SK-N-SH treated with all-trans-retinoic acid at 6 μM for 48 hours (cell line): Measurements from ENCODE around the gene TDRD9.

ENCODE experiments used
- ATAC-seq: fragments of 200-7000 bp; cut with Tn5 transposase; 3 replicates; pipeline ENCODE4 v1.9.1; 2020; ENCODE audit warnings: mild to moderate bottlenecking, moderate library complexity
- ARNTL ChIP-seq: fragments of 450-650 bp; formaldehyde crosslinking; IDR thresholded peaks from 2 replicates; pipeline ENCODE4 v1.5.0; 2020; ENCODE audit warnings: low read depth, mild to moderate bottlenecking, moderate library complexity, borderline replicate concordance
- BACH2 ChIP-seq: fragments of 250-450 bp; sonication (Bioruptor Pico); IDR thresholded peaks from 2 replicates; pipeline ENCODE4 v1.9.0; 2021; ENCODE audit warnings: mild to moderate bottlenecking, borderline replicate concordance
- CREB5 ChIP-seq: fragments of 250-450 bp; sonication (Bioruptor Pico); IDR thresholded peaks from 2 replicates; pipeline ENCODE4 v1.5.1; 2020; ENCODE audit warnings: low read depth, mild to moderate bottlenecking, moderate library complexity
- CSDC2 ChIP-seq: fragments of 250-450 bp; sonication (Bioruptor Pico); IDR thresholded peaks from 2 replicates; pipeline ENCODE4 v1.5.0; 2020; ENCODE audit warnings: mild to moderate bottlenecking, moderate library complexity
- CSRNP3 ChIP-seq: fragments of 250-450 bp; sonication (Bioruptor Pico); IDR thresholded peaks from 2 replicates; pipeline ENCODE4 v1.5.1; 2021; ENCODE audit warnings: mild to moderate bottlenecking, moderate library complexity
- ESRRG ChIP-seq: fragments of 250-450 bp; sonication (Bioruptor Pico); IDR thresholded peaks from 2 replicates; pipeline ENCODE4 v1.6.1; 2021; ENCODE audit warnings: mild to moderate bottlenecking
- GLIS3 ChIP-seq: fragments of 250-450 bp; sonication (Bioruptor Pico); IDR thresholded peaks from 2 replicates; pipeline ENCODE4 v1.5.0; 2020; ENCODE audit warnings: mild to moderate bottlenecking, moderate library complexity
- ISL1 ChIP-seq: fragments of 250-450 bp; sonication (Bioruptor Pico); IDR thresholded peaks from 2 replicates; pipeline ENCODE4 v2.1.2; 2022; ENCODE audit warnings: mild to moderate bottlenecking, moderate library complexity
- OSR1 ChIP-seq: fragments of 250-450 bp; sonication (Bioruptor Pico); IDR thresholded peaks from 2 replicates; pipeline ENCODE4 v1.8.0; 2022; ENCODE audit warnings: moderate library complexity, mild to moderate bottlenecking, inconsistent platforms
- PATZ1 ChIP-seq: fragments of 250-450 bp; sonication (Bioruptor Pico); IDR thresholded peaks from 2 replicates; pipeline ENCODE4 v1.8.0; 2020; ENCODE audit warnings: mild to moderate bottlenecking, moderate library complexity, borderline replicate concordance
- POU6F1 ChIP-seq: fragments of 250-450 bp; sonication (Bioruptor Pico); IDR thresholded peaks from 2 replicates; pipeline ENCODE4 v1.8.0; 2021; ENCODE audit warnings: low read depth, mild to moderate bottlenecking, moderate library complexity, borderline replicate concordance
- PPARA ChIP-seq: fragments of 250-450 bp; sonication (Bioruptor Pico); IDR thresholded peaks from 2 replicates; pipeline ENCODE4 v1.5.0; 2020; ENCODE audit warnings: mild to moderate bottlenecking, borderline replicate concordance
- RARB ChIP-seq: fragments of 250-450 bp; sonication (Bioruptor Pico); IDR thresholded peaks from 2 replicates; pipeline ENCODE4 v1.8.0; 2021; ENCODE audit warnings: mild to moderate bottlenecking, moderate library complexity
- SNAI2 ChIP-seq: fragments of 250-450 bp; sonication (Bioruptor Pico); IDR thresholded peaks from 2 replicates; pipeline ENCODE4 v1.5.0; 2020; ENCODE audit warnings: mild to moderate bottlenecking, moderate library complexity
- TCF4 ChIP-seq: fragments of 250-450 bp; sonication (Bioruptor Pico); IDR thresholded peaks from 2 replicates; pipeline ENCODE4 v1.8.0; 2021; ENCODE audit warnings: mild to moderate bottlenecking, moderate library complexity, borderline replicate concordance
- TOX ChIP-seq: fragments of 250-450 bp; sonication (Bioruptor Pico); IDR thresholded peaks from 2 replicates; pipeline ENCODE4 v1.8.0; 2021; ENCODE audit warnings: mild to moderate bottlenecking, moderate library complexity, borderline replicate concordance
- TSHZ2 ChIP-seq: fragments of 250-450 bp; sonication (Bioruptor Pico); IDR thresholded peaks from 2 replicates; pipeline ENCODE4 v1.5.0; 2020; ENCODE audit warnings: mild to moderate bottlenecking, moderate library complexity
- ZC3H10 ChIP-seq: fragments of 250-450 bp; sonication (Bioruptor Pico); IDR thresholded peaks from 2 replicates; pipeline ENCODE4 v1.5.1; 2021; ENCODE audit warnings: mild to moderate bottlenecking, moderate library complexity
- ZNF565 ChIP-seq: fragments of 450-650 bp; formaldehyde crosslinking; conservative IDR thresholded peaks from 2 replicates; pipeline ENCODE4 v1.5.0; 2020; ENCODE audit warnings: low read depth, mild to moderate bottlenecking, moderate library complexity

TDRD9 gene

DNA sequence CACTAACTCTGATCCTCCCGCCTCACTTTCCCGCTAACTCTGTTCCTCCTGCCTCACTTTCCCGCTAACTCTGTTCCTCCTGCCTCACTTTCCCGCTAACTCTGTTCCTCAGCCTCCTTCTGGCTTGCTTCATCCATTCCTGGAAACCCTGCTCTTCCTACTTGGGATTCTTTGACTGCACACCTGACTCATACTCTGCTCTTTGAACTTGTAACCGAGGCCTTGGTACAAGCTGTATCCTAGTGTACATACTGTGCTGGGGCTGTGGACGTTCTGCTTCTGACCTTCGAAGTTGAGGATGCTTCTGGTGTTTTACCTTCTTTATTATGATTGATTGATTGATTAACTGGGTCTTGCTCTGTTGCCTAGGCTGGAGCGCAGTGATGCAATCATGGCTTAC, 77.2 kb downstream of the TDRD9 start (continued):
- TF ChIP-seq TSHZ2 (no peak), PATZ1 (no peak), PPARA (CRISPR knock-in tag) (no peak)

- TF ChIP-seq PPARA (CRISPR knock-in tag), result no peak
- no peak for TF ChIP-seq ESRRG (CRISPR knock-in tag)
- no peak for TF ChIP-seq TOX (CRISPR knock-in tag)
- TF ChIP-seq PATZ1, result no peak
- no peak for TF ChIP-seq SNAI2 (CRISPR knock-in tag)
- TF ChIP-seq TSHZ2, result no peak
- no peak for TF ChIP-seq ZNF565
- no peak for TF ChIP-seq CREB5 (CRISPR knock-in tag)
- no peak for TF ChIP-seq GLIS3 (CRISPR knock-in tag)
- no peak for TF ChIP-seq ARNTL (CRISPR knock-in tag)
- TF ChIP-seq OSR1 (CRISPR knock-in tag), result no peak
- no peak for TF ChIP-seq POU6F1 (CRISPR knock-in tag)
- TF ChIP-seq CSDC2, result no peak
- no peak for TF ChIP-seq BACH2
- TF ChIP-seq RARB (CRISPR knock-in tag), result no peak
- TF ChIP-seq TCF4 (CRISPR knock-in tag), result no peak
- no peak for TF ChIP-seq ISL1 (CRISPR knock-in tag)
- no peak for TF ChIP-seq CSRNP3
- TF ChIP-seq ZC3H10 (CRISPR knock-in tag), result no peak
- ATAC-seq, result no peak
These were observed 78.9 kb downstream of the TDRD9 start for GRCh38 chr14:104007121-104007520.
